ENCODE results near the gene FAM241A. TPM values are rescaled to one million over a fixed set of nuclear protein-coding genes. Genes with fewer than 3 reads are reported as not detected.

Gene FAM241A
- total RNA-seq, 1 donor from 2014 or later = not detected

DNA sequence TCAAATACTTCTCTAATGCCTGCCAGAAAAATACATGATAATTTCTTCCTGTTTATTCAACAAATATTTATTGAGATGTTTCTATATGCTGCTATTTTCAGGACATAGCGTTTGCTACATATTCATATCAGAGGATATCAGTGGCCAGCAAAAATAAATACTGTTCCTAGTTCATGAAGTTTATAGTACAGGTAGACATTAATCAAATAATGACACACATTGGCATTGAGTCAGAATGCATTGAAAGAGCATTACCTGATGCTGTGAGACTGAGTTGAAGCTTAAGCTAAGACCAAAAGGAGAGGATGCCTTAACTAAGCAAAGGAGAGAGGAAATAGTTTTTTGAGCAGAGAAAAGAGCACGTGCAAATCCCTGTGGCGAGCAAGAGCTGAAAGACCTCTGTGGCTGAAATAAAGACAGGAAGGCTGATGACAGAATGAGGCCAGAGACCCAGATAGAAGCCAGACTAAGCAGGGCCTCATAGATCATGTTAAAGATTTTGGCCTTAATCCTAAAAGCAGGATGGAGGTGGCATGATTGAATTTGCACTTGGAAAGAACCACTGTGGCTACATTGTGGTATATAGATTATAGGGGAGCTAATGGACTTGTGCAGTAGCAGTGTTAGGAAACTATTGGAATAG, 36.2 kb downstream of the FAM241A start:
- H3K4me3 Mint-ChIP-seq = no peak overlapping the region

DNA sequence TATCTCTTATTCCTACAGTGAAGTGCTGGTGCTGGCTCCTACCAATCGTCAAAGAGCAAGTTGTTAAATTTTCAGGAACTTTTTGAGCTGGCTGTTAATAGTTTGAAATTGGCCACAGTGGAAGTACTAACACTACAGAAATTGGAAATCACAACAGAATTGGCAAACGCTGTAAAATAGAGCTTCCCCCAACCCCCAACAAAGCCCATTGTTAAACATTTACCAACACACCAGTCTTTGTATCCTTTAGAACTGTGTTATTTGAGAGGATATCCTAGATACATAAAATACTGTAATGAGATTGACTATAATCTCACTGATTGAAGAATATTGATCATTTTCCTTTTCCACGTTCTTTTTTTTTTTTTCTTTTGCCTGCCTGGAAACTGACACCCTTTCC, 37.4 kb downstream of the FAM241A start:
- Histone ChIP-seq H2AFZ (replicated peaks) (peak overlapping the region; percentile 78), H3K36me3 (no peaks in the 10 kb centered on the region), H3K4me1 (peaks cover 7% of the 10 kb centered on the region), H4K20me1 (ENCODE audit: low read depth) (no peaks in the 10 kb centered on the region), H3K9ac (no peak overlapping the region), H3K9me3 (ENCODE audit: low read depth) (no peaks in the 10 kb centered on the region), H3K27ac (no peak overlapping the region), H3K79me2 (ENCODE audit: low read depth) (no peaks in the 10 kb centered on the region), H3F3A (ENCODE audit: low read depth) (peaks cover 6% of the 10 kb centered on the region), H3K4me3 (no peak overlapping the region), H3K27me3 (no peaks in the 10 kb centered on the region), H3K4me2 (no peak overlapping the region)
- DNase-seq (ENCODE audit: low spot score) = no peak
- Mint-ChIP-seq H3K27me3 (ENCODE audit: insufficient read depth, low read depth) (no peaks in the 10 kb centered on the region), H3K9me3 (no peaks in the 10 kb centered on the region), H3K4me3 (no peak overlapping the region), H3K4me1 (no peaks in the 10 kb centered on the region), H3K27ac (no peak overlapping the region), H3K36me3 (no peaks in the 10 kb centered on the region)
- no peak for TF ChIP-seq EZH2 (IDR thresholded peaks at IDR 0.05)
- TF ChIP-seq EZH2phosphoT487 (IDR thresholded peaks at IDR 0.05) = no peak
- TF ChIP-seq, protein P1, sequence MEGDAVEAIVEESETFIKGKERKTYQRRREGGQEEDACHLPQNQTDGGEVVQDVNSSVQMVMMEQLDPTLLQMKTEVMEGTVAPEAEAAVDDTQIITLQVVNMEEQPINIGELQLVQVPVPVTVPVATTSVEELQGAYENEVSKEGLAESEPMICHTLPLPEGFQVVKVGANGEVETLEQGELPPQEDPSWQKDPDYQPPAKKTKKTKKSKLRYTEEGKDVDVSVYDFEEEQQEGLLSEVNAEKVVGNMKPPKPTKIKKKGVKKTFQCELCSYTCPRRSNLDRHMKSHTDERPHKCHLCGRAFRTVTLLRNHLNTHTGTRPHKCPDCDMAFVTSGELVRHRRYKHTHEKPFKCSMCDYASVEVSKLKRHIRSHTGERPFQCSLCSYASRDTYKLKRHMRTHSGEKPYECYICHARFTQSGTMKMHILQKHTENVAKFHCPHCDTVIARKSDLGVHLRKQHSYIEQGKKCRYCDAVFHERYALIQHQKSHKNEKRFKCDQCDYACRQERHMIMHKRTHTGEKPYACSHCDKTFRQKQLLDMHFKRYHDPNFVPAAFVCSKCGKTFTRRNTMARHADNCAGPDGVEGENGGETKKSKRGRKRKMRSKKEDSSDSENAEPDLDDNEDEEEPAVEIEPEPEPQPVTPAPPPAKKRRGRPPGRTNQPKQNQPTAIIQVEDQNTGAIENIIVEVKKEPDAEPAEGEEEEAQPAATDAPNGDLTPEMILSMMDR (IDR thresholded peaks at IDR 0.05) = no peak

More for the DNA sequence above, 36.2 kb downstream of the FAM241A start:
- peaks cover 7% of the 10 kb centered on the region for H3K4me1 ChIP-seq
- no peaks in the 10 kb centered on the region for H3K79me2 ChIP-seq (ENCODE audit: low read depth)
- Mint-ChIP-seq H3K27ac (no peak overlapping the region), H3K4me1 (no peaks in the 10 kb centered on the region), H3K27me3 (ENCODE audit: insufficient read depth, low read depth) (no peaks in the 10 kb centered on the region), H3K36me3 (no peaks in the 10 kb centered on the region), H3K9me3 (no peaks in the 10 kb centered on the region)
- no peak for DNase-seq (ENCODE audit: low spot score)
- H3K4me2 ChIP-seq = no peak overlapping the region
- no peaks in the 10 kb centered on the region for H3K36me3 ChIP-seq
- H3K4me3 ChIP-seq = no peak overlapping the region
- no peak overlapping the region for H3K27ac ChIP-seq
- TF ChIP-seq EZH2 (IDR thresholded peaks at IDR 0.05) (no peak), EZH2phosphoT487 (IDR thresholded peaks at IDR 0.05) (no peak)
- TF ChIP-seq, protein P1 (IDR thresholded peaks at IDR 0.05) = no peak
- H3K27me3 ChIP-seq = no peaks in the 10 kb centered on the region
- H3K9me3 ChIP-seq (ENCODE audit: low read depth) = no peaks in the 10 kb centered on the region
- no peak overlapping the region for H3K9ac ChIP-seq
- no peak overlapping the region for H2AFZ ChIP-seq (replicated peaks)
- H4K20me1 ChIP-seq (ENCODE audit: low read depth) = no peaks in the 10 kb centered on the region
- peaks cover 6% of the 10 kb centered on the region for H3F3A ChIP-seq (ENCODE audit: low read depth)

DNA sequence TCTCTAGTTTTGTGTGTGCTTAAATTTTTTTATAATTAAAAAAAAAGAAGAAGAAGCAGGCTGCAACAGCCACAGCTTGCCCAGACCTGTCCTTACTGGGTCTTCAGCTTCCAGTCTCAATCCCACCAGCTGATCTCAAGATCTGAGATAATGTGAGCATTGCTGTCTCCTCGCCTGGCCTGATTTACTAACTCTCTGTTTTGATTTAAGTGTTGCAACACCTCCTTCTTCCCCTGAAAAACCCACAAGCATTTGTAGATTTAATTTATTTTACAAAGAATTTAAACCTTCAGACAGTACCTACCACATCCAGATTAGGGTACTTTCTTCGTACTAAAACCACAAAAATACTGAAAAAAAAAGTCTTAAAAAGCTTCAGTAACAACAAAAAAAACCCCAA, 38.0 kb downstream of the FAM241A start:
- H3K9me3 Mint-ChIP-seq = no peaks in the 10 kb centered on the region

More for the DNA sequence above, 38.0 kb downstream of the FAM241A start:
- no peak for DNase-seq (ENCODE audit: low spot score)
- no peaks in the 10 kb centered on the region for H3K36me3 ChIP-seq
- H3K27me3 ChIP-seq = no peaks in the 10 kb centered on the region
- H3K9me3 ChIP-seq (ENCODE audit: low read depth) = no peaks in the 10 kb centered on the region
- Mint-ChIP-seq H3K27ac (no peak overlapping the region), H3K36me3 (no peaks in the 10 kb centered on the region), H3K4me3 (no peak overlapping the region), H3K4me1 (no peaks in the 10 kb centered on the region), H3K27me3 (ENCODE audit: insufficient read depth, low read depth) (no peaks in the 10 kb centered on the region)
- no peaks in the 10 kb centered on the region for H3K79me2 ChIP-seq (ENCODE audit: low read depth)
- peaks cover 7% of the 10 kb centered on the region for H3K4me1 ChIP-seq
- no peak overlapping the region for H3K4me2 ChIP-seq
- no peaks in the 10 kb centered on the region for H4K20me1 ChIP-seq (ENCODE audit: low read depth)
- no peak overlapping the region for H3K4me3 ChIP-seq
- peaks cover 6% of the 10 kb centered on the region for H3F3A ChIP-seq (ENCODE audit: low read depth)
- H3K27ac ChIP-seq = no peak overlapping the region
- no peak overlapping the region for H3K9ac ChIP-seq
- H2AFZ ChIP-seq (replicated peaks) = peak overlapping the region; percentile 78
- TF ChIP-seq EZH2phosphoT487 (IDR thresholded peaks at IDR 0.05) (no peak), EZH2 (IDR thresholded peaks at IDR 0.05) (no peak)
- TF ChIP-seq, protein P1 (IDR thresholded peaks at IDR 0.05) = no peak

All from neural progenitor cell (in vitro differentiated cells).